Measurements from ENCODE around the gene ALS2CL. TPM values are rescaled to one million over a fixed set of nuclear protein-coding genes. Genes with fewer than 3 reads are reported as not detected.

The ALS2CL gene
- total and polyA plus RNA-seq, 10 of the 15 experiments (the other 5 are each of a cell fraction or from before 2014, with no cell fraction given), result 0.01 to 0.05 TPM; not detected in 8

DNA sequence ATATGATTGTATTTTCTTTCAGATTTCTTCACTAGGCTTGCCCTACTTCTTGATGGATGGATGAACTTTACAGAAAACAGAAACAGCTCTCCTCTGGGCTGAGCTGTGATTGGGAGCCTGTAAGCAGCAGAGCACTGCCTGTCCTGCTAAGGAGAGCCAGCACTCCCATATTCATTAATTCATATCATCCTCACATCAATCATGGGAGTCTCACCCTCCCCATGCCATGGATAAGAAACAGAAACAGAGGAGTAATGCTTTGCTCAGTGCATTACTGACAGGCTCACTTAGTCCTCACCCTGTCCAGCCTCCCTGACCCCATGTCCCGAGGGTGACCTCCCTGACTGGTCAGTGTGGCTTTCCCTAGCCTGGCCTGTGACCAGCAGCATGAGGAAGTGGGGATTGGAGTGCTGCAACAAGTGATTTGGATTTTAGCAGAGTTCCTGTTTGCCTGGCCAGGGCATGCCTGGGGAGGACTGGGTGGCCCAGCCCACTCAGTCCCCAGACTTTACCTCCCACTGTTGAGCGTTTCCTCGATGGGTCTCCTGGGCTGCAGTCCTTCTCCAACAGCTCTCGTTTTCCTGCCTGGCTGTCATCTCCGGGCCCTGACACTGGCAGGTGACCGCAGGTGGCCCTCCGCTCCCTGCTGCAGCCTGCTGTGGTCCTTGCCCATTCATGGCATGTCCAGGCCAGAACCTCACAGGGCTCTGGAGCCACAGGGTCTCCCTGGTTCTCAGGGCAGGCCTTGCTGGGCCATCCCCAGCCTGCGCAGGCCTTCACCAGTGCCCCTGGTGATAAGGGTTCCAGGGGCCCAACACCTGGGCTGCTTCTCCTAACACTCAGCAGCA lies 6.4 kb upstream of the ALS2CL start:
- intact Hi-C loops (cut with micrococcal nuclease; ENCODE audit: unreplicated experiment) (loop anchor here (10.0 kb wide), 1 partner anchor 315 kb away; no protein-coding TSS in a partner anchor), in situ Hi-C loops (cut with MboI) (no loop called here)
- no peak overlapping the region for H3K4me2 ChIP-seq (ENCODE audit: control insufficient read depth, insufficient read depth)
- BruUV-seq (replicated peaks), result no TSS peak
- H4K20me1 ChIP-seq (ENCODE audit: control insufficient read depth, insufficient read depth), result no peaks in the 10 kb centered on the region
- no peak overlapping the region for H2AFZ ChIP-seq (ENCODE audit: control insufficient read depth, low read depth, low read length)
- ChIA-PET RAD21 (ENCODE audit: unreplicated experiment) (no interaction called here), POLR2A (no interaction called here), SMC1A (ENCODE audit: uncharacterized antibody, unreplicated experiment) (no interaction called here), CTCF (interaction anchor here (0.8 kb wide), 1 partner anchor 8 kb away, joined by 3 read pairs; no protein-coding TSS in a partner anchor)
- peaks cover 7% of the 10 kb centered on the region for H3K4me1 ChIP-seq (ENCODE audit: control insufficient read depth, insufficient read depth, low read length)
- ATAC-seq, result no peak
- H3K36me3 ChIP-seq (ENCODE audit: control insufficient read depth in 2 of 2, insufficient read depth in 2 of 2, low read length in 1 of 2), result no peaks in the 10 kb centered on the region
- H3K4me3 ChIP-seq, result no peak overlapping the region
- no peak for DNase-seq (ENCODE audit: low read depth, low spot score)
- H3K9me3 ChIP-seq (replicated peaks; ENCODE audit: control insufficient read depth, insufficient read depth, low read length), result no peaks in the 10 kb centered on the region
- no peak overlapping the region for H3K9ac ChIP-seq (ENCODE audit: control insufficient read depth, insufficient read depth, low read length)
- TF ChIP-seq HDAC6 (IDR thresholded peaks at IDR 0.05; ENCODE audit: unreplicated experiment), result no peak
- 0 out of 2 replicates have a peak, but pooled peaks have one; percentile 5 for TF ChIP-seq SPI1 (IDR thresholded peaks at IDR 0.05; ENCODE audit: borderline replicate concordance, insufficient read depth, low read depth, low read length)
- 62% methylated on average over 8 of the region's 8 CpGs for WGBS (ENCODE audit: insufficient coverage, insufficient replicate concordance, low lambda C conversion rate, missing lambda C conversion rate)
- H3K79me2 ChIP-seq (ENCODE audit: control insufficient read depth, insufficient read depth, low read length), result no peaks in the 10 kb centered on the region
- H3K27ac ChIP-seq (ENCODE audit: control insufficient read depth, insufficient read depth), result no peak overlapping the region
- no peak for FAIRE-seq
- peaks cover 2 to 7% of the 10 kb centered on the region in 2 experiments; a peak in 3 of 4 replicates for H3K27me3 ChIP-seq (replicated peaks in 1 of 2; ENCODE audit: control insufficient read depth in 2 of 2, insufficient read depth in 2 of 2, low read length in 1 of 2)

DNA sequence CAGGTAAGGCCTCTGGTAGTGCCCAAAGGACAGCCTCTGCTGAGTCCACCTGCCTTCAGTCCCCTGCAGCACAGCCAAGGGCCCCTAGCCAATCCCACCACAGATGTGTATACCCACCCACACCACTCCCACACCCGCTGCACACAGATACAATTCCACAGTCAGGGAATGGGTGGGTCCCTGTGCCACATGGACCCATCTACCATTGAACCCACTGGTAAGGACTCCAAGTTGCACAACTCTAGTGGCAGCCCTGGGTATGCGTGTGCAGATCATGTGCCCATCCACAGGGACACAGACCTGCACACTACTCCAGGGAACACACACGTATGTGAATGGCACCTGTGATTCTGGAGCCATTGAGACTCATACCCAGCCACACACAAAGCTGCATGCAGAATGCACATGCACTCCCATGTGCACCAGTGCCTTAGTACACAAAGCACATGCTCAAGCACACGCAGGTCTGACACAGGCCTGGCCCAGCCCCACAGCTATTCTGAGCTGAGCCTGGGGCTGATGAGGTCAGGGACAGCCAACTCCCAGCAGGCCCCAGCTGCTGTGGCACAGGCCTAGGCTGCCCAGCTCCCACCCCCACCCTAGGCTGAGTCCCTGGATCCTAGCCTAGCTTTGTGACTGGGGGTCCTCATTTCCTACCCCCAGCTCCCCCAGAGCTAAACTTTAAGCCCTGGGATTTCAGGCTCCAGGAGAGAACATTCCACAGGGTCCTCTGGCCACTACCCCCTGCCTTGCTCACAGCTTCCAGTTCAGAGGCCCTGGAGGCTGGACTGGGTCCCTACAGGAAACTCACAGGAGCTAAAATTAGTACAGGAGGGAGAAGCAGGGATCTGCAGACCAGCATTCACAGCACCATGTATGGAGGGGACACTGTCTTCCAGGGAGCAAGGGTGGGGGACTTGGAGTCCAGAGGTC lies 2.7 kb upstream of the ALS2CL start:
- no TSS peak for BruUV-seq (replicated peaks)
- SMC1A ChIA-PET (ENCODE audit: uncharacterized antibody, unreplicated experiment), result no interaction called here
- FAIRE-seq (no peak), ATAC-seq (no peak), DNase-seq (ENCODE audit: low read depth, low spot score) (no peak)
- intact Hi-C loops (cut with micrococcal nuclease; ENCODE audit: unreplicated experiment), result no loop called here
- H3K27me3 ChIP-seq (replicated peaks in 1 of 2; ENCODE audit: control insufficient read depth in 2 of 2, insufficient read depth in 2 of 2, low read length in 1 of 2), result peaks cover 7 to 8% of the 10 kb centered on the region in 2 experiments
- no peak overlapping the region for H3K9ac ChIP-seq (ENCODE audit: control insufficient read depth, insufficient read depth, low read length)
- H3K4me3 ChIP-seq, result no peak overlapping the region
- H3K9me3 ChIP-seq (replicated peaks; ENCODE audit: control insufficient read depth, insufficient read depth, low read length), result no peaks in the 10 kb centered on the region
- no peaks in the 10 kb centered on the region for H3K79me2 ChIP-seq (ENCODE audit: control insufficient read depth, insufficient read depth, low read length)
- H3K4me1 ChIP-seq (ENCODE audit: control insufficient read depth, insufficient read depth, low read length), result peaks cover 7% of the 10 kb centered on the region
- no peak overlapping the region for H3K27ac ChIP-seq (ENCODE audit: control insufficient read depth, insufficient read depth)
- no peak overlapping the region for H3K4me2 ChIP-seq (ENCODE audit: control insufficient read depth, insufficient read depth)
- H2AFZ ChIP-seq (ENCODE audit: control insufficient read depth, low read depth, low read length), result no peak overlapping the region; the same call in 1 of the 2 replicates
- RAD21 ChIA-PET (ENCODE audit: unreplicated experiment), result interaction anchor here (0.7 kb wide), 1 partner anchor 207 kb away, joined by 3 read pairs; no protein-coding TSS in a partner anchor
- no peak for TF ChIP-seq BMI1 (IDR thresholded peaks at IDR 0.05; ENCODE audit: borderline replicate concordance)
- TF ChIP-seq SMC3 (IDR thresholded peaks at IDR 0.05; ENCODE audit: borderline replicate concordance, low read length), result no peak
- no peak for TF ChIP-seq IRF4 (IDR thresholded peaks at IDR 0.05; ENCODE audit: low read depth, low read length)
- no peak for TF ChIP-seq NBN (IDR thresholded peaks at IDR 0.05)
- in situ Hi-C loops (cut with MboI), result no loop called here
- H4K20me1 ChIP-seq (ENCODE audit: control insufficient read depth, insufficient read depth), result no peaks in the 10 kb centered on the region
- WGBS (ENCODE audit: insufficient coverage, insufficient replicate concordance, low lambda C conversion rate, missing lambda C conversion rate), result 86% methylated on average over 4 of the region's 4 CpGs
- CTCF ChIA-PET, result interaction anchor here (0.5 to 1.6 kb wide), 7 partner anchors 10 to 629 kb away, joined by 3 to 5 read pairs (median 3); no protein-coding TSS in a partner anchor
- H3K36me3 ChIP-seq (ENCODE audit: control insufficient read depth in 2 of 2, insufficient read depth in 2 of 2, low read length in 1 of 2), result no peaks in the 10 kb centered on the region
- POLR2A ChIA-PET, result interaction anchor here (0.6 kb wide), 1 partner anchor 146 kb away, joined by 3 read pairs; no protein-coding TSS in a partner anchor
